ENCODE results near the gene CALD1. TPM values are rescaled to one million over a fixed set of nuclear protein-coding genes. Genes with fewer than 3 reads are reported as not detected.

Gene CALD1
- polyA plus RNA-seq, 1 donor from 2014 or later: 8.0 TPM

- Histone ChIP-seq H3K4me2 (ENCODE audit: low read length) (no peak overlapping the region), H3K79me2 (replicated peaks; ENCODE audit: insufficient read depth, low read length) (no peaks in the 10 kb centered on the region), H3K9ac (ENCODE audit: low read length) (no peak overlapping the region), H3K4me3 (ENCODE audit: low read length) (no peak overlapping the region), H3K9me3 (ENCODE audit: low read length) (no peaks in the 10 kb centered on the region), H3K27me3 (ENCODE audit: insufficient read depth, low read depth, low read length) (no peaks in the 10 kb centered on the region), H3K36me3 (ENCODE audit: insufficient read depth, low read length) (no peaks in the 10 kb centered on the region), H3K27ac (ENCODE audit: low read length) (no peak overlapping the region), H3F3A (ENCODE audit: insufficient read depth, low read length, poor library complexity, severe bottlenecking) (no peaks in the 10 kb centered on the region), H2AFZ (ENCODE audit: low read depth, low read length) (no peak overlapping the region), H3K9me2 (ENCODE audit: insufficient read depth, low read length) (no peaks in the 10 kb centered on the region), H4K20me1 (ENCODE audit: insufficient read depth) (no peaks in the 10 kb centered on the region)
- TF ChIP-seq TAF1 (IDR thresholded peaks at IDR 0.05; ENCODE audit: low read depth) (no peak), EP300 (conservative IDR thresholded peaks at IDR 0.05; ENCODE audit: poor library complexity, severe bottlenecking) (no peak), RAD21 (conservative IDR thresholded peaks at IDR 0.05) (no peak), POLR2AphosphoS5 (IDR thresholded peaks at IDR 0.05) (no peak), SMC3 (conservative IDR thresholded peaks at IDR 0.05; ENCODE audit: poor library complexity) (no peak), REST (IDR thresholded peaks at IDR 0.05; ENCODE audit: borderline replicate concordance) (no peak), EZH2 (IDR thresholded peaks at IDR 0.05; ENCODE audit: borderline replicate concordance, insufficient read depth, low read length, poor library complexity, severe bottlenecking) (no peak), MXI1 (conservative IDR thresholded peaks at IDR 0.05; ENCODE audit: poor library complexity, severe bottlenecking) (no peak)
- TF ChIP-seq, protein P1, sequence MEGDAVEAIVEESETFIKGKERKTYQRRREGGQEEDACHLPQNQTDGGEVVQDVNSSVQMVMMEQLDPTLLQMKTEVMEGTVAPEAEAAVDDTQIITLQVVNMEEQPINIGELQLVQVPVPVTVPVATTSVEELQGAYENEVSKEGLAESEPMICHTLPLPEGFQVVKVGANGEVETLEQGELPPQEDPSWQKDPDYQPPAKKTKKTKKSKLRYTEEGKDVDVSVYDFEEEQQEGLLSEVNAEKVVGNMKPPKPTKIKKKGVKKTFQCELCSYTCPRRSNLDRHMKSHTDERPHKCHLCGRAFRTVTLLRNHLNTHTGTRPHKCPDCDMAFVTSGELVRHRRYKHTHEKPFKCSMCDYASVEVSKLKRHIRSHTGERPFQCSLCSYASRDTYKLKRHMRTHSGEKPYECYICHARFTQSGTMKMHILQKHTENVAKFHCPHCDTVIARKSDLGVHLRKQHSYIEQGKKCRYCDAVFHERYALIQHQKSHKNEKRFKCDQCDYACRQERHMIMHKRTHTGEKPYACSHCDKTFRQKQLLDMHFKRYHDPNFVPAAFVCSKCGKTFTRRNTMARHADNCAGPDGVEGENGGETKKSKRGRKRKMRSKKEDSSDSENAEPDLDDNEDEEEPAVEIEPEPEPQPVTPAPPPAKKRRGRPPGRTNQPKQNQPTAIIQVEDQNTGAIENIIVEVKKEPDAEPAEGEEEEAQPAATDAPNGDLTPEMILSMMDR (IDR thresholded peaks at IDR 0.05; ENCODE audit: poor library complexity, severe bottlenecking): no peak
Measured at GRCh38 chr7:134823400-134823799, 44.0 kb downstream of the CALD1 start.

- Histone ChIP-seq H3K9me2 (ENCODE audit: insufficient read depth, low read length) (no peaks in the 10 kb centered on the region), H3K79me2 (replicated peaks; ENCODE audit: insufficient read depth, low read length) (no peaks in the 10 kb centered on the region), H3K9me3 (ENCODE audit: low read length) (no peaks in the 10 kb centered on the region), H3K9ac (ENCODE audit: low read length) (no peak overlapping the region), H3K27me3 (ENCODE audit: insufficient read depth, low read depth, low read length) (no peaks in the 10 kb centered on the region), H3K36me3 (ENCODE audit: insufficient read depth, low read length) (no peaks in the 10 kb centered on the region), H3F3A (ENCODE audit: insufficient read depth, low read length, poor library complexity, severe bottlenecking) (no peaks in the 10 kb centered on the region), H3K4me3 (ENCODE audit: low read length) (no peak overlapping the region), H2AFZ (ENCODE audit: low read depth, low read length) (no peak overlapping the region), H4K20me1 (ENCODE audit: insufficient read depth) (no peaks in the 10 kb centered on the region), H3K27ac (ENCODE audit: low read length) (no peak overlapping the region), H3K4me2 (ENCODE audit: low read length) (no peak overlapping the region)
- no peak for TF ChIP-seq POLR2AphosphoS5 (IDR thresholded peaks at IDR 0.05)
- no peak for TF ChIP-seq EP300 (conservative IDR thresholded peaks at IDR 0.05; ENCODE audit: poor library complexity, severe bottlenecking)
- TF ChIP-seq, protein P1 (IDR thresholded peaks at IDR 0.05; ENCODE audit: poor library complexity, severe bottlenecking): no peak
- TF ChIP-seq RAD21 (conservative IDR thresholded peaks at IDR 0.05): no peak
Measured at GRCh38 chr7:134825666-134826065, 46.2 kb downstream of the CALD1 start.
